Esophagus squamous epithelium (tissue), 4 donors: ENCODE results near the gene PAX8.

ENCODE experiments used
- CTCF ChIP-seq, 6 experiments: fragments of 450-650 bp in 4 of 6; fragments of 200-600 bp in 2 of 6; sonication (generic) in 2 of 6; IDR thresholded peaks; one replicate each; pipeline ENCODE4 v1.5.1; 2016 to 2019; ENCODE audit warnings: antibody characterized with exemption in 6 of 6, mild to moderate bottlenecking in 4 of 6, moderate library complexity in 4 of 6
- POLR2A ChIP-seq, 4 donors: fragments of 450-650 bp; IDR thresholded peaks; one replicate each; pipeline ENCODE4 v1.6.1; 2017; ENCODE audit warnings: antibody characterized with exemption in 4 of 4, mild to moderate bottlenecking in 4 of 4, moderate library complexity in 3 of 4

- TF ChIP-seq CTCF (IDR thresholded peaks at IDR 0.05) (no peak), POLR2A (IDR thresholded peaks at IDR 0.05) (no peak)
Observed at GRCh38 chr2:113176696-113177355, 101.9 kb downstream of the PAX8 start.
